Keratinocyte (primary cell): ENCODE data around the gene ZCRB1.

ENCODE experiments used
- EZH2 ChIP-seq: IDR thresholded peaks from one replicate; pipeline ENCODE4 v1.6.1; 2012; ENCODE audit warnings: inconsistent platforms, mild to moderate bottlenecking, low read length, moderate library complexity
- TF ChIP-seq, protein P1 (sequence below), 3 experiments: IDR thresholded peaks in 1 of 3; conservative IDR thresholded peaks in 1 of 3; optimal IDR thresholded peaks in 1 of 3; 2 replicates in 2 of 3; 3 replicates in 1 of 3; pipeline versions ENCODE3 to v1.5.1; 2011; ENCODE audit warnings: low read length in 3 of 3, mild to moderate bottlenecking in 3 of 3, moderate library complexity in 2 of 3, control low read depth in 1 of 3, inconsistent platforms in 1 of 3; ENCODE audit not compliant: insufficient read depth in 2 of 3; ENCODE audit errors: extremely low read depth in 1 of 3

DNA sequence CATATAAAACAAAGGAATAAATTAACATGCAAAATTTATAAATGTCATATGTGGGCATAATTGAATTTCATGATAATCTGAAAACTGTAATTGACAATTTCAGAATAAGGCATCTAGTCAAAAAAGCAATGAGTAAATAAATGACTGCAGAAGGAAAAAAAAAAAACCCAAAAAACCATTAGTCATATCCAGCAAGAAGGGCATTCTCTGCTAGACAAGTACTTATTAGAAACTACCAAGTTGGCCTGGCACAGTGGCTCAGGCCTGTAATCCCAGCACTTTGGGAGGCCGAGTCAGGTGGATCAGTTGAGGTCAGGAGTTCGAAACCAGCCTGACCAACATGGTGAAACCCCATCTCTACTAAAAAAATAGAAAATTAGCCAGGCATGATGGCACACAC, 17.5 kb downstream of the ZCRB1 start:
- TF ChIP-seq, protein P1, sequence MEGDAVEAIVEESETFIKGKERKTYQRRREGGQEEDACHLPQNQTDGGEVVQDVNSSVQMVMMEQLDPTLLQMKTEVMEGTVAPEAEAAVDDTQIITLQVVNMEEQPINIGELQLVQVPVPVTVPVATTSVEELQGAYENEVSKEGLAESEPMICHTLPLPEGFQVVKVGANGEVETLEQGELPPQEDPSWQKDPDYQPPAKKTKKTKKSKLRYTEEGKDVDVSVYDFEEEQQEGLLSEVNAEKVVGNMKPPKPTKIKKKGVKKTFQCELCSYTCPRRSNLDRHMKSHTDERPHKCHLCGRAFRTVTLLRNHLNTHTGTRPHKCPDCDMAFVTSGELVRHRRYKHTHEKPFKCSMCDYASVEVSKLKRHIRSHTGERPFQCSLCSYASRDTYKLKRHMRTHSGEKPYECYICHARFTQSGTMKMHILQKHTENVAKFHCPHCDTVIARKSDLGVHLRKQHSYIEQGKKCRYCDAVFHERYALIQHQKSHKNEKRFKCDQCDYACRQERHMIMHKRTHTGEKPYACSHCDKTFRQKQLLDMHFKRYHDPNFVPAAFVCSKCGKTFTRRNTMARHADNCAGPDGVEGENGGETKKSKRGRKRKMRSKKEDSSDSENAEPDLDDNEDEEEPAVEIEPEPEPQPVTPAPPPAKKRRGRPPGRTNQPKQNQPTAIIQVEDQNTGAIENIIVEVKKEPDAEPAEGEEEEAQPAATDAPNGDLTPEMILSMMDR (optimal IDR thresholded peaks at IDR 0.05 in 1 of 3, IDR thresholded peaks at IDR 0.05 in 1 of 3, conservative IDR thresholded peaks at IDR 0.05 in 1 of 3; ENCODE audit: extremely low read depth in 1 of 3, insufficient read depth in 2 of 3, low read length in 3 of 3), result no peak
- no peak for TF ChIP-seq EZH2
